CD14-positive monocyte (primary cell): ENCODE measurements around the gene OCLN. TPM values are rescaled to one million over a fixed set of nuclear protein-coding genes. Genes with fewer than 3 reads are reported as not detected.

Experiments
- DNase-seq, 3 donors: peaks; one replicate each; pipeline ENCODE4 v3.0.0-alpha.2; 2011 to 2022
- H2AFZ ChIP-seq: 2 replicates; pipeline ENCODE4 v1.6.0; 2012; ENCODE audit warnings: mild to moderate bottlenecking, low read depth, low read length, inconsistent platforms; ENCODE audit not compliant: insufficient read depth, poor library complexity, severe bottlenecking
- H3K27ac ChIP-seq, 2 donors: 1 replicate in 1 of 2; 2 replicates in 1 of 2; pipeline ENCODE4 v1.5.1; 2012 to 2013; ENCODE audit warnings: low read length in 2 of 2, control low read depth in 1 of 2, inconsistent platforms in 1 of 2, low read depth in 1 of 2, mild to moderate bottlenecking in 1 of 2
- H3K27me3 ChIP-seq, 2 donors: one replicate each; pipeline versions ENCODE4 v1.6.0 to v1.6.1; 2011 to 2013; ENCODE audit warnings: low read length in 2 of 2; ENCODE audit not compliant: control insufficient read depth in 2 of 2, insufficient read depth in 2 of 2
- H3K36me3 ChIP-seq, 2 donors: replicated peaks in 1 of 2; 1 replicate in 1 of 2; 2 replicates in 1 of 2; pipeline versions ENCODE4 v1.5.1 to v1.6.1; 2012 to 2013; ENCODE audit warnings: low read length in 2 of 2, control low read depth in 1 of 2, inconsistent platforms in 1 of 2, mild to moderate bottlenecking in 1 of 2; ENCODE audit not compliant: insufficient read depth in 2 of 2, control insufficient read depth in 1 of 2
- H3K4me1 ChIP-seq, 2 donors: 1 replicate in 1 of 2; 2 replicates in 1 of 2; pipeline versions ENCODE4 v1.5.1 to v1.6.1; 2012 to 2013; ENCODE audit warnings: low read length in 2 of 2, control low read depth in 1 of 2, inconsistent platforms in 1 of 2, mild to moderate bottlenecking in 1 of 2, moderate library complexity in 1 of 2; ENCODE audit not compliant: insufficient read depth in 2 of 2, control insufficient read depth in 1 of 2
- H3K4me2 ChIP-seq: replicated peaks from 2 replicates; pipeline ENCODE3; 2012; ENCODE audit warnings: low read length, moderate library complexity, mild to moderate bottlenecking; ENCODE audit not compliant: poor library complexity, severe bottlenecking; ENCODE audit errors: extremely low read depth
- H3K4me3 ChIP-seq, 3 experiments: fragments of 200-600 bp in 1 of 3; sonication (generic) in 1 of 3; replicated peaks in 1 of 3; 1 replicate in 2 of 3; 2 replicates in 1 of 3; pipeline ENCODE4 v1.5.1; 2011 to 2013; ENCODE audit warnings: low read length in 3 of 3, mild to moderate bottlenecking in 3 of 3, control low read depth in 2 of 3, low read depth in 2 of 3, inconsistent platforms in 1 of 3, moderate library complexity in 1 of 3
- H3K79me2 ChIP-seq: 2 replicates; pipeline ENCODE4 v1.6.0; 2012; ENCODE audit warnings: mild to moderate bottlenecking, control low read depth, inconsistent platforms, low read length, moderate library complexity; ENCODE audit not compliant: insufficient read depth
- H3K9ac ChIP-seq: 2 replicates; pipeline ENCODE4 v1.6.0; 2017; ENCODE audit warnings: low read length, mild to moderate bottlenecking; ENCODE audit not compliant: insufficient read depth, poor library complexity, severe bottlenecking
- H3K9me3 ChIP-seq, 2 donors: replicated peaks in 1 of 2; 1 replicate in 1 of 2; 2 replicates in 1 of 2; pipeline versions ENCODE4 v1.5.1 to v1.6.1; 2012 to 2013; ENCODE audit warnings: low read length in 2 of 2, control low read depth in 1 of 2; ENCODE audit not compliant: control insufficient read depth in 1 of 2, insufficient read depth in 1 of 2
- H4K20me1 ChIP-seq: 2 replicates; pipeline ENCODE4 v1.6.0; 2012; ENCODE audit warnings: mild to moderate bottlenecking, low read length, control low read depth, moderate library complexity; ENCODE audit not compliant: insufficient read depth
- H3K27ac Mint-ChIP-seq, 7 donors: one replicate each; pipeline ENCODE4 v1.8.0; 2020; ENCODE audit warnings: mild to moderate bottlenecking in 7 of 7, mixed read lengths in 7 of 7, moderate library complexity in 6 of 7, inconsistent platforms in 2 of 7
- H3K27me3 Mint-ChIP-seq, 3 donors: one replicate each; pipeline ENCODE4 v1.8.0; 2021 to 2022; ENCODE audit warnings: low read depth in 3 of 3, mild to moderate bottlenecking in 3 of 3, mixed read lengths in 3 of 3, moderate library complexity in 3 of 3, inconsistent platforms in 1 of 3
- H3K36me3 Mint-ChIP-seq, 2 donors: one replicate each; pipeline ENCODE4 v1.8.0; 2020; ENCODE audit warnings: mixed read lengths in 2 of 2, inconsistent platforms in 1 of 2, mild to moderate bottlenecking in 1 of 2
- H3K4me1 Mint-ChIP-seq: one replicate; pipeline ENCODE4 v1.8.0; 2020; ENCODE audit warnings: mild to moderate bottlenecking, mixed read lengths
- H3K4me3 Mint-ChIP-seq, 2 donors: one replicate each; pipeline ENCODE4 v1.8.0; 2020; ENCODE audit warnings: mild to moderate bottlenecking in 2 of 2, mixed read lengths in 2 of 2, moderate library complexity in 1 of 2
- H3K9me3 Mint-ChIP-seq, 7 donors: one replicate each; pipeline ENCODE4 v1.8.0; 2020 to 2022; ENCODE audit warnings: mixed read lengths in 7 of 7, mild to moderate bottlenecking in 6 of 7, moderate library complexity in 6 of 7, inconsistent platforms in 2 of 7
- WGBS: methylation state at CpG from one replicate; pipeline ENCODE4 v1.1.5; 2013; ENCODE audit warnings: missing lambda C conversion rate; ENCODE audit not compliant: insufficient coverage; 5-methylcytosine and 5-hydroxymethylcytosine counted together
- intact Hi-C, 2 donors: fragments of 100-400 bp; cut with micrococcal nuclease; formaldehyde crosslinking; loops; one replicate each; pipeline versions ENCODE4 v1.15.0 to v1.15.1; 2023
- polyA plus RNA-seq, 3 donors: library from polyadenylated mRNA; depleted of rRNA in 1 of 3; unstranded in 2 of 3; stranded (reverse) in 1 of 3; fragments of 300-500 nt in 2 of 3; fragments of >200 nt in 1 of 3; fragmentation: Illumina TruSeq in 2 of 3; gene quantifications; 1 replicate in 2 of 3; 2 replicates in 1 of 3; pipeline ENCODE4 v1.2.3, GENCODE V29; 2012 to 2021
- TF ChIP-seq, protein P1 (sequence below): fragments of 200-600 bp; IDR thresholded peaks from one replicate; pipeline ENCODE4 v1.8.0; 2022; ENCODE audit warnings: antibody characterized with exemption, mild to moderate bottlenecking

OCLN gene
- polyA plus RNA-seq, 3 donors, result 0.03 to 0.15 TPM; not detected in 1

DNA sequence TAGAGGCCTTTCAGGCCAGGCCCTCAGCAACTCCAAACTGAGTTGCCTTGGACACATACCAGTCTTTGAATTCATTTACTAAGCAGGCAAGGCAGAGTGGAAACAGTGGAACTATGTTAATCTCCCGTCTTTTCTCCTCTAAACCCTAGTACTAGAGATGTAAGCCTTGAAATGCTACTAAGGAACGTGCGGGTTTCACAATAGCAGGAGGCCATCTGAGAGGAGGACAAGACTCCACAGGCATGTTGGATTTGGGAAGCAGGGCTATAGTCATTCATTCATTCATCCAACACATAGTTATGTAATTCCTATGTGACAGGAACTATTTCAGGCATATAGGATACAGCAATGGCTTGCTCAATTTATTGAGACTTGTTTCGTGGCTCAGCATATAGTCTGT lies 3.3 kb upstream of the OCLN start:
- Histone ChIP-seq H3K4me1 (peaks cover 26 to 27% of the 10 kb centered on the region in 2 donors), H2AFZ (no peak overlapping the region), H3K9me3 (peaks cover 0 to 5% of the 10 kb centered on the region in 2 donors), H4K20me1 (no peaks in the 10 kb centered on the region), H3K36me3 (no peaks in the 10 kb centered on the region), H3K4me3 (no peak overlapping the region), H3K9ac (no peak overlapping the region), H3K27ac (no peak overlapping the region), H3K4me2 (no peak overlapping the region), H3K27me3 (peaks cover 12 to 31% of the 10 kb centered on the region in 2 donors), H3K79me2 (no peaks in the 10 kb centered on the region)
- TF ChIP-seq, protein P1, sequence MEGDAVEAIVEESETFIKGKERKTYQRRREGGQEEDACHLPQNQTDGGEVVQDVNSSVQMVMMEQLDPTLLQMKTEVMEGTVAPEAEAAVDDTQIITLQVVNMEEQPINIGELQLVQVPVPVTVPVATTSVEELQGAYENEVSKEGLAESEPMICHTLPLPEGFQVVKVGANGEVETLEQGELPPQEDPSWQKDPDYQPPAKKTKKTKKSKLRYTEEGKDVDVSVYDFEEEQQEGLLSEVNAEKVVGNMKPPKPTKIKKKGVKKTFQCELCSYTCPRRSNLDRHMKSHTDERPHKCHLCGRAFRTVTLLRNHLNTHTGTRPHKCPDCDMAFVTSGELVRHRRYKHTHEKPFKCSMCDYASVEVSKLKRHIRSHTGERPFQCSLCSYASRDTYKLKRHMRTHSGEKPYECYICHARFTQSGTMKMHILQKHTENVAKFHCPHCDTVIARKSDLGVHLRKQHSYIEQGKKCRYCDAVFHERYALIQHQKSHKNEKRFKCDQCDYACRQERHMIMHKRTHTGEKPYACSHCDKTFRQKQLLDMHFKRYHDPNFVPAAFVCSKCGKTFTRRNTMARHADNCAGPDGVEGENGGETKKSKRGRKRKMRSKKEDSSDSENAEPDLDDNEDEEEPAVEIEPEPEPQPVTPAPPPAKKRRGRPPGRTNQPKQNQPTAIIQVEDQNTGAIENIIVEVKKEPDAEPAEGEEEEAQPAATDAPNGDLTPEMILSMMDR, result no peak
- intact Hi-C loops, result no loop called here
- DNase-seq, result no peak
- Mint-ChIP-seq H3K27me3 (peaks cover 22 to 34% (median 25%) of the 10 kb centered on the region in 3 donors), H3K36me3 (peaks cover 0 to 5% of the 10 kb centered on the region in 2 donors), H3K27ac (no peak overlapping the region), H3K4me1 (peaks cover 28% of the 10 kb centered on the region), H3K9me3 (peaks cover 0 to 6% (median 0%) of the 10 kb centered on the region in 7 donors), H3K4me3 (no peak overlapping the region)
- WGBS, result no CpG with 5 or more reads among the region's 4 CpGs

DNA sequence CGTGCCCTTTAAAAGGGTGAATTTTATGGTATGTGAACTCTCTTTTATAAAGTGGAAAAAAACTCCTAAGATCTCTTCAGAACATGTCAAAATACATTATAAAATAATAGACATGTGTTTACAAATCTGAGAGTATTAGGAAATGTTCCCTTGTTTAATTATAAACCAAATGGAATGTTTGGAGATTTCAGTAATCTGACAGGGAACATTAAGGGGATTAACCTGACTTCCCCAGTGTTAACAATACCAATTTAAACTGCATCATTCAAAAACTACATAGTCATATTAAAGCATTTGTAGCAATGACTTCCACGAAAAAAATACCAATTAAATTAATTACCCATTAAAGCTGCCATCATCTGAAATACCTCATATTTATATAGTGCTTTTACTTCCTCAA lies 1.6 kb upstream of the OCLN start:
- TF ChIP-seq, protein P1, result no peak
- Histone ChIP-seq H3K4me2 (no peak overlapping the region), H3K4me3 (no peak overlapping the region), H3K9me3 (peaks cover 0 to 5% of the 10 kb centered on the region in 2 donors), H3K36me3 (no peaks in the 10 kb centered on the region), H3K27me3 (peaks cover 14 to 36% of the 10 kb centered on the region in 2 donors), H2AFZ (no peak overlapping the region), H3K9ac (no peak overlapping the region), H3K79me2 (no peaks in the 10 kb centered on the region), H4K20me1 (no peaks in the 10 kb centered on the region), H3K27ac (no peak overlapping the region), H3K4me1 (peaks cover 18 to 26% of the 10 kb centered on the region in 2 donors)
- H3K36me3 Mint-ChIP-seq, result peaks cover 0 to 5% of the 10 kb centered on the region in 2 donors
- H3K27me3 Mint-ChIP-seq, result peaks cover 23 to 38% (median 28%) of the 10 kb centered on the region in 3 donors
- no CpG with 5 or more reads among the region's 2 CpGs for WGBS
- peaks cover 0 to 6% (median 0%) of the 10 kb centered on the region in 7 donors for H3K9me3 Mint-ChIP-seq
- intact Hi-C loops, result no loop called here
- H3K4me1 Mint-ChIP-seq, result peaks cover 19% of the 10 kb centered on the region
- peak overlapping the region in 1 of 2 donors; percentile 19 for H3K4me3 Mint-ChIP-seq
- DNase-seq, result no peak
- H3K27ac Mint-ChIP-seq, result no peak overlapping the region
